Activated naive CD8-positive, alpha-beta T cell treated with anti-CD3 and anti-CD28 coated beads, Interleukin-2, amount 50 U/mL, for 16 hours (primary cell): ENCODE data around the gene ARHGAP33.
A peak's percentile ranks its signal among the peaks of the same experiment; 100 is the strongest.
"Not testable (repeated sequence)": the region's sequence is repeated elsewhere in the genome, so short reads cannot be mapped to it uniquely, and the experiment has no call there.

Experiments used
- DNase-seq: peaks from one replicate; pipeline ENCODE4 v3.0.0-alpha.2; 2020; ENCODE audit warnings: low read depth, low spot score

ARHGAP33 gene

DNA sequence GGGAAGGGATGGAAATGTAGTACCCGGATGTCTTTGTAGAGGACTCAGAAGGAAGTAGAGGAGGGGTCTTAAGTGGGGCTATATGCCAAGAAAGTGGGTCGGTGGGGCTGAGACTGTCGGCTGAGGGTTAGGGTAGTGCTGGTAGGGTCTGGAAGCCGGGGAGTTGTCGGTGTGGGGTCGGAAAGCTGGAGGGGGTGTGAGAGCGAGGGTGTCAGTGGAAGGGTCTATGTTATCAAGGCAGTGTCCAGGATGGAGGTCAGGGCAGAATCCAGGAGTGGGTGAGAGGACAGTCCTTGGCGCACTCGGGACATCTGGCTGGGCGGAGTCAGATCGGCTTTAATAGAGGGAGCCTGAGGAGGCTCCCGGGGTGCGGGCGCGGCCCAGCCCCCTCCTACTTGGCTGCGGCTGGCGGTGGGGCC lies 20.2 kb upstream of the ARHGAP33 start:
- no peak for DNase-seq

DNA sequence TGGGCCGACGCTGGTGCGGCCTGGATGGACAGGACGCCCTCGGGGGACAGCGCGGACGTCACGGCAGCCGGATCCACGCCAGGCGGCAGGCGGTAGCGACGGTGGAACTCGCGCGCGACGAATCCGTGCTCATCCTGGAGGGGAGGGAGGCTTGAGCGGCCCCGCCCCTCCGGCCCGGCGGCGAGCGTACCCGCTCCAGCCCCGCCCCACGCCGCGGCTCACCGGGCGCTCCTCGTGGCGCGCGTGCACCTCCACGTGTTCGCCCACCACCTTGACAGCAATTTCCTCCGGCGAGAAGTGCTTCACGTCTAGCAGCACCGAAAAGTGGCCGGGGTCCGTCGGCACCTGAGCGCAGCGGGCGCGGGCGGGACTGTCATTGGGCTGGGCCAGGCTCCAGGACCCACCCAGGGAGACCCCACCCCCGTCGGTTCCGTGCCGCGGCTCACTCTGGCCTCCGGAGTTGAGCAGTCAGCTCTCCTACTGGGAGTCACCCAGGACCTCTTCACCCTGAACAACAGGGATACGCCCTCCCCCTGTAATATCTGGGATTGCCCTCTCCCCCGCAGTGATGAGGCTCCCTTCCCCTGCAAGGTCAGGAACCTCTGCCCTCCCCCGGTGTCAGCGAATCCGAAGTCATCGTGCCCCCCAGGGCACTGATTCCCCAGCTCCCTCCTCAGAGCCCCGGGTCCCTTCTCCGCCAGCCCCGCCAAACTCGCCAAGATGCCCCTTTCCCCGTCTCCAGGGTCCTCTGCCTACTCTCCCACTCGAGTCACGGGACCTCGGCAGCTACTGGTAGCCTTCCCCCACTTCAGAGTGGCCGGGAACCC lies 19.6 kb upstream of the ARHGAP33 start:
- peak; percentile 35 for DNase-seq

DNA sequence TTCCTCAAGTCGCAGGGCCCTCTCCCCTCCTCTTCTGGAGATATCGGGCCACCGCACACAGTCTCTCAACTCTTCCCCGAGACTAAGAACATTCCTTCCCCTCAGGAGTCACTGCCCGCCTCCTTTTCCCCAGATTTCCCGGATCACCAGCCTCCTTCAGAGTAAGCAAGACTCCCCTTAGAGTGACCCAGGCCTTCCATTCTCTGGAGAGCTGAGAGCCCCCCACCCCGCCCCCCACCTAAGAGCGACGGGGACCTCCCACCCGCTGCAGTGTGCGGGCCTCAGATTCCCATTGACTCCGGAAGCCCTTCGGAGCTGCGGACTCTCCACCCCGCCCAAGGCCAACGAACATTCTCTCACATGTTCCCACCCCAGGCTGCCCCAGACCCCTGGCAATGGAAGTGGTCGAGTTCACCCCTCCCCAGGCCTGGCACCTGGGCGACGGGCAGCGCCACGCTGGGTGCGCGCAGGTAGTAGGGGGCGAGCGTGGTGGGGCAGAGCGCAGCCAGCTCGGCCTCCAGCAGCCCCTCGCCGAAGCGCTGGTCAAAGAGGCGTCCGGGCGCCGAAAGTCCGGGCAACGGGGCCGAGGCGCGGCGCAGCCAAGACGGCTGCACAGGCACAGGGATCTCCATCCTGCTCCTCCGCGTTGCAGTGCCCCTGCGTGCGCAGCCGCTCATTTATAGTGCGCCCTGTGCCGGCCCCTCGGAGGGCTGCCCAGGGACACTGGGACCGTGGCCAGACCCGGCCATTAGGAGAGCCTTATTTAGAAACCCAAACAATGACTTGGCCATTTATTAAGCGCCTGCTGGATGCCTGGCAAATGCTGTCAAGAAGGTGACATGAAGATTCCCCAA lies 18.8 kb upstream of the ARHGAP33 start, which contains the start of gene HSPB6:
Gene HSPB6, minus strand, starts transcription at position 653 of the 854 bp plus-strand sequence. Its CDS starts 21 bp downstream, at position 632.
- DNase-seq, result no peak

DNA sequence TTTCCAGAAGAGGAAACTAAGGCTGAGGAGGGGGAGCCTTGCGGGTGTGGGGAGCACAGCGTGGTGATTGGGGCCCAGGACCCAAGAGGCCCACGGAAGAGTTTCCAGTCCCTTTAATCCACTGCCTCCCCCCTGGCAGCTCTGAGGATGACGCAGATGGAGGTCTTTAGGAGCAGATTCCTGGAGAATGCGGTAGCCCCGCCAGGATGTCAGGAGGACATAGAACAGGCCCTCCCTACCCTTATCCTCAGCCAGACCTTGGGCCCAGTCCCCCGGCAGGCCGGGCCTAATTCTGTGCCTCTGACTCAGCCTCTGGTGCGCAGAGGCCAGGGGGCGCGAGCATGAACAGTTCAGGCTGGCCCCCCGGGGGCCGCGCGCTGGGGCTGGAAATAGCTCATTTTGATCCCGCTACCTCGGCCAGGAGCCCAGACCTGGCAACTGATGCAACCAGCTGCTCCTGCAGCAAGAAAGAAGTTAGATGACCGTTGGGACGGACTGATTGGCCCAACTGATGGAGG lies 18.1 kb upstream of the ARHGAP33 start:
- DNase-seq, result no peak

DNA sequence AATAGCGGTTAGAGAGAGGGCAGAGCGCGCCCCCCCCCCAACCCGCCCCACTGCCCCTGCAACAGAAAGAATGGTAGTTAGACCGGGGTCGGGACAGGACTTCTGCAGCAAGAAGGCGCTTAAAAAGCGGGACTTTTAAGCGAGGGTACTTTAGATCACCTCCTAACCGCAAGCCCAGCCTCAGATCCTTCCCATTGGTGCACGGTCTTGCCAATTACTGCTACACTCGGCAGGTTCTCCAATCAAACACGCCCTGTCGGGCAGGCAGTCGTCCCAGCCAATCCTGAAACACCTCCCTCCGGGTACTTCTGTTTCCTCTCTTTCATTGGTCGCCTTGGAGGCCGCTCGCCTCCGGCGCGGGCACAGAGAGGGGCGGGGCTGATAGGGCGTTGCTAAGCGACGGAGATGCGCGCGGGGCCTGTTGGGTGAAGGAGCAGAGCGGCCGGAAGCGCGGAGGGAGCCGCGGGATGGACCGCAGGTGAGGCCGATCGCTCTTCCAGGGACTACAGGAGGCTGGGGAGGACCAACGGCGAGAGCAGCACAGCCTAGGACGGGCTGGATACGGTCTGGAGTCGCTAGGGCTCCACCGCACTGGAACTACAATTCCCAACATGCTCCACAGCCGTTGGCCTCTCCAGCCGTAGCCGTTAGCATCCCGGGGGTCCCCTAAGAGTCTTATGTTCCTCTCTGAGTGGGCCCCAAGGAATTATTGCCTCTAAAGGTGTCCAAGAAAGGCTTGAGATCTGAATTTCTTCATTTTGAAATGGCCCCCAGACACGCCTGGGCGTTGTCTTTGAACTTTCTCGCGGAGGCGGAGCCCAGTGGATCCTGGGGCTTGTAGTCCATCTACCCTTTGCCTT lies 17.4 kb upstream of the ARHGAP33 start, which contains the start of gene PROSER3:
Gene PROSER3, plus strand, starts transcription at position 428 of the 860 bp plus-strand sequence. Its CDS starts 40 bp downstream, at position 468.
- DNase-seq, result peak; percentile 95

DNA sequence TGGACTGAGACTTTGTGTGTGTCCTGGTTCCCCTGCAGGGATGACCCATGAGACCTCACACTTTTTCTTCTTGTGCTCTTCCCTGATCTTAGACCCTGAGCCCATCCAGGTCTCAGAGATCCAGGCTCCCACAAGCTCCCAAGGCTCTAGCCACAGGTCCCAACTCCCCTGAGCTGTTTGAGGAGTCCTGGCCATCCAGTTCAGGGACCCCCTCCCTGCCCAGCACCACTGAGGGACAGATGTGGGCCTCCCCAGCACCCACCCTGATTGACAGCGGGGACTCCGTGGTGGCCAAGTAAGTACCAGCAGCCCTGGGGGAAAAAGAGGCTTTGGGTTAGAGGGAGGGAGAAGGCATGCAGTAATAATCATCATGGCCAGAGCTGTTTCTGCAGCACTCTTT lies 15.7 kb upstream of the ARHGAP33 start:
- no peak for DNase-seq

DNA sequence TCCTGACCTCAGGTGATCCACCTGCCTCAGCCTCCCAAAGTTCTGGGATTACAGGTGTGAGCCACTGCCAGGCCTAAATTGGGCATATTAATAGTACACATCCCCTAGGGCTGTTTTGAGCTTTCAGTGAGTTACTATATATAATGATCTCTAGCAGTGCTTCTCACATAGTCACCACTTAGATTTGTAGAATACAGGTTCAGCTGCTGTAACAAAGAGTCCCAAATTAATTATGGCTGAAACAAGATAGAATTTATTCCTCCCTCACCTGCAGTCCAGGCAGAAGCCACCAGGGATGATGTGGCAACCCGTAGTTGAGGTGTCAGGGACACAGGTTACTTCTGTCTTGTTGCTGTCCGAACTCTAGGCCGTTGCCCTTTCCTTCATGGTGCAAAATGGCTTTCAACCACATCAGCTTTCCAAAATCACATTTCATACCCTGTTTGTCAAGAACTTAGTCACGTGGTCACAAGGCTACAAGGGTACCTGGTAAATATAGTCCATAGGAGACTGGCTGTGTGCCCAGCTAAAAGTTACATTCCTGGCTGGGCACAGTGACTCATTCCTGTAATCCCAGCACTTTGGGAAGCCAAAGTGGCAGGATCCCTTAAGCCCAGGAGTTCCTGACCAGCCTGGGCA lies 14.5 kb upstream of the ARHGAP33 start:
- DNase-seq, result no peak

DNA sequence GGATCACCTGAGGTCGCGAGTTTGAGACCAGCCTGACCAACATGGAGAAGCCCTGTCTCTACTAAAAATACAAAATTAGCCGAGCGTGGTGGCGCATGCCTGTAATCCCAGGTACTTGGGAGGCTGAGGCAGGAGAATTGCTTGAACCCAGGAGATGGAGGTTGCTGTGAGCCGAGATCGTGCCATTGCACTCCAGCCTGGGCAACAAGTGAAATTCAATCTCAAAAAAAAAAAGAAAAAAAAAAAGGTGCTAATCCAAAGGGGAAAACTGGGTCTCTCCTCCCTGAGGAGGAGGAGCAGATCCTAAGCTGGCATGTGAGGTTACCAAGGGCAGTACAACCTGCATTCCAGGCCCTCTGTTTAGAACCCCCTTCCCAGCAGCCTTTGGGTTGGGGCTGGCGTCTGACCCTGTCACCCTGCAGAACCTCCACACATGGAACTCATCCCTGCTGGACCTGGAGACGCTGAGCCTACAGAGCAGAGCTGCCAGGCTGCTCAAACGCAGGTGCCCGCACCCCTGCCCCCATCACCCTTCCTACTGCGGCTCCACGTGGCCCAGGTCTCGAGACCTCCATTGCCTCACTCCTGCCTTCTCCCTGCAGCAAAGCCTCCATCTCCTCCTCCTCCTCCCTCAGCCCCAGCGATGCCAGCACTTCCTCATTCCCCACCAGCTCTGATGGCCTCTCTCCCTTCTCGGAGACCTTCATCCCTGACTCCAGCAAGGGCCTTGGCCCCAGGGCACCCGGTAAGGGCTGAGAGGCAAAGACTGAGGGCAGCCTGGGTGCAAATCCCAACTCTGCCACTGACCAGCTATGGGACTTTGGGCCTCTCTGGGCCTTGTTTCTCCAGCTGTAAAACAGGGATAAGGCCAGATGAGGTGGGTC lies 10.7 kb upstream of the ARHGAP33 start:
- DNase-seq, result no peak

DNA sequence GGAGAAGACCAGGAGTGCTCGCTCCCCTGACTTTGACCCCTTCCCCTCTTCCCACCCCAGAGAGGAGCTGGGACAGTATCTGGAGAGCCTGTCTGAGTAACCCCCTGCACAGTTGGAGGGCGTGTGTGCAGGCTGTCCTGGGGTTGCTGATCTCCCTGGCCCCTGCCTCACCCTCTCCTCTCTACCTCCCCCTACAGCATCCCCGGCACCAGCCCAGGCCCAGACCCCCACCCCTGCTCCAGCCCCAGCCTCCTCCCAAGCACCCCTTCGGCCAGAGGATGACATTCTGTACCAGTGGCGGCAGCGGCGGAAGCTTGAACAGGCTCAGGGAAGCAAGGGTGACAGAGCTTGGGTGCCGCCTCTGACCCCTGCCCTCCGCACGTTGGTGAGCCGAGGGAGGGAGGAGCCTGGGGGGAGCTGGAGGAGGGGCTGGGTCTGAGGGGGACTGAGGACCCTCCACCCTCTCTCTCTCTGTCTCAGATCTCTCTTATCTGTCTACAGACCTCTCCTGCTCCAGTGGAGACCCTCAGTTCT lies 8.7 kb upstream of the ARHGAP33 start:
- no peak for DNase-seq

DNA sequence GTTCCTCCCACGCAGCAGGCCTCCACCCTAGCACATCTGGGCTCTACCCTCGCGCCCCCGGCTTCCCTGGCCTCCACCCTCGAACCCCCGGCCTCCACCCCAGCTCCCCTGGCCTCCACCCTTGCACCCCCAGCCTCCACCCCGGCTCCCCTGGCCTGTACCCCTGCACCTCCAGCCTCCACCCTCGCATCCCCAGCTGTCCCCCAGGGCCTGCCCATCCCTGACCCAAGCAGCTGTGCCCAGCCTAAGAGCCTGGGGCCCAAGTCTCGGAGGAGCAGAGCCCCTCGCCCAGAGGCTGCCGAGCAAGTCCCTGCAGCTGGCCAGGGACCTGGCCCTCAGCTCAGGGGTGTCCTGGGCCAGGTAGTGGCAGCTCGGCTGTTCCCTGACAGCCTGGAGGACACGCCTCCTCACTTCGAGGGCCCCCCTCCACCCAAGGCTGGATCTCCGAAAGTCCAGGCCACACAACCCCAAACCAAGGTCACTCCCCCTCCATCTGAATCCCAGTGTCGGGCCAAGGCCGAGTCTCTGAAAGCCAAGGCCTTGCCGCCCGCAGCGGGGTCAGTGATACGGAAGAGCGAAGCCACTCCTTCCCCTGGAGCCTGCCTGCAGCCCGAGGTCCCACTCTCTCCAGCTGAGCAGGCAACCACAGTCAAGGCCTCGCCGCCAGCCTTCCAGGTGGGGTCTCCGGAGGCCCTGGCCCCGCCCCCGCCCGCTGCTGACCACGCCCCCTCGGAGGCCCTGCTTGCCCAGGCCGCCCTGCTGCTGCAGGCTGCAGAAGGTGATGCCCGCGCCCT lies 7.9 kb upstream of the ARHGAP33 start:
- no peak for DNase-seq

DNA sequence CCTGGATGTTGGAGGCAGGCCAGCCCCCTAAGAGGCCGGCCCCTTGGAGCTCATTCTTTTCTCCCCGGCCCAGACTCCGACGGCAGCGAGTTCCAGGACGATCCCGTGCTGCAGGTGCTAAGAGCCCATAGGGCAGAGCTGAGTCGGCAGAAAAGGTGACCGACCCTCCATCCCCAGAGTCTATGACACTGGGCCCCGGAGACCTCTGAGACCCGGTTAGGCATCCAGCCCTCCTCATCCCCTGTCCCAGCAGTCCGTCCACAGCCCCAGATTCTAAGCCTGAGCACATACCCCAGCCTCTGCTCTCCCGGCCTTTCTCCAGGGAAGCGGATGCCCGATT lies 7.3 kb upstream of the ARHGAP33 start:
- DNase-seq, result no peak

DNA sequence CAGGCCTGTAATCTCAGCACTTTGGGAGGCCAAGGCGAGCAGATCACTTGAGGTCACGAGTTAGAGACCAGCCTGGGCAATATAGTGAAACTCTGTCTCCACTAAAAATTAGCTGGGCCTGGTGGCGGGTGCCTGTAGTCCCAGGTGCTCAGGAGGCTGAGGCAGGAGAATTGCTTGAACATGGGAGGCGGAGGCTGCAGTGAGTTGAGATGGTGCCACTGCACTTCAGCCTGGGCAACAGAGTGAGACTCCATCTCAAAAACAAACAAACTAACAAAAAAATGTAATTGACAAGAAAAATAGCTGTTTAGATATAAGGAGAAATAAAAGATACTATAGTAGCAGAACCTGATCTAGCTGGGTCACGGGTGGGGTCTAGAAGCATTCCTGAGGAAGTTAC lies 3.0 kb upstream of the ARHGAP33 start:
- not testable (repeated sequence) for DNase-seq

DNA sequence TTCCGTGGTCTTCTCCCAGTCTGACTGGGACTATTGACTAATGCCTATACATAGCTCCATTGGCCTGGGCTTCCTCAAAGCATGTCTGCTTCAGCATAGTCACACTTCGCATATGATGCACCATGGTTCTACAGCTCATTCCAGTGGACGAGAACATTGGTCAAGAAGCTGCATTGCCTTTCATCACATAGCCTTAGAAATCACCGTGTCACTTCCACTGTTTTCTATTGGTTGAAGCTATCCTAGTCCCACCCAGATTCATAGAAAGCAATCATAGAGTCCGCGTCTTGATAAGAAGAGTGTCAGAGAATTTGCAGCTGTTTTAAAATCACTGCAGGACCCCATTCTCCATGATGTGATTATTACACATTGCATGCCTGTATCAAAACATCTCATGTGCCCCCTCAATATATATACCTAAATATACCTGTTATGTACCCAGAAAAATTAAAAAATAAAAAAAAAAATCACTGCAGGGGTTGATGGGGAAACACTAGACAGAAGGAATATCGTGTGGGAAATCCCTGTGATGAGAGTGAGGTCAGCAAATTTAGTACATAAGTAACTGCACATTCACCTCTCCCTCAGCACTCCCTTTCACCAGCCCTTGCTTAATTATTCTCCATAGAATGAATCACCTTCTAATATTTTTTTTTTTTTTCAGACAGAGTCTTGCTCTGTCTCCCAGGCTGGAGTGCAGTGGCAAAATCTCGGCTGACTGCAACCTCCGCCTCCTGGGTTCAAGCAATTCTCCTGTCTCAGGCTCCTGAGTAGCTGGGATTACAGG lies 2.2 kb upstream of the ARHGAP33 start:
- DNase-seq, result no peak

DNA sequence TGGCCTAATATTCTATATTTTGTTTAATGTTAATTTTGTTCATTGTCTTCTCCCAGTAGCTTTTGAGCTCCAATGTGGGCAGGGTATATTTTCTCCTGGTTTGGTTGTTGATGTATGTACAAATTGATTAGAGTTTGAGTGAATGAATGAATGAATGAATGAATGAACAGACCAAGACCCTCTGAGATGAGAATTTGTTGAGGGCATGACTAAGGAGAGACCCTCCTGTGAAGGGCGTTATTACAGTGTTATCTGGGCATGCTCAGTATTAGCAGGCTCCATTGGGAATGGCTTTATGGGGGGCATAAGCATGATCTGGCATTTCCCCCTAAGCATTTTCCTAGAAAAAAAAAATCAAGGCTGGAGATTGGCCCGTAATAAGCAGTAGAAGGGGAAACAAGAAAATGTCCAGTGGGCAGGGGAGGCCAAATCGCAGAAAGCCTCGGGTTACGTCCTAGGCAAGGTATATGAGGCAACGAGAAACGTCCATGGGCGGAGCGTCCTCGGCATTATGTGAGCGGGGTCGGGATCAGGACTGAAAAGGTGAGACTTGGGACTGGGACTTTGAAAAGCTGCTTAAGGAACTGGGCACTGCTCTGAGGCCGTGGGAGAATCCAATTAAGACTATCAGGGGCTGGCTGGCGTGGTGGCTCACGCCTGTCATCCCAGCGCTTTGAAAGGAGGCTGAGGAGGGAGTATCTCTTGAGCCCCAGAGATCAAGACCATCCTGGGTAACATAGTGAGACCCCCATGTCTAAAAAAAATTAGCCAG lies 904 bp upstream of the ARHGAP33 start:
- no peak for DNase-seq

DNA sequence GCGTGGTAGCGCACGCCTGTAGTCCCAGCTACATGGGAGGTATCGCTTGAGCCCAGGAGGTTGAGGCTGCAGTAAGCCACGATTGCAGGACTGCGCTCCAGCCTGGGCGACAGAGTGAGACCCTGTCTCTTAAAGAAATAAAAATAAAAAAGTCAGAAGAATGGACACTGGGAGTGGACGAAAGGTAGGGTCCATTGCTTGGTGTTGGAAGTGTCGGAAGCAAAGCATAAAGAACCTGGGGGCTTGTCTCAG lies 392 bp upstream of the ARHGAP33 start:
- no peak for DNase-seq

DNA sequence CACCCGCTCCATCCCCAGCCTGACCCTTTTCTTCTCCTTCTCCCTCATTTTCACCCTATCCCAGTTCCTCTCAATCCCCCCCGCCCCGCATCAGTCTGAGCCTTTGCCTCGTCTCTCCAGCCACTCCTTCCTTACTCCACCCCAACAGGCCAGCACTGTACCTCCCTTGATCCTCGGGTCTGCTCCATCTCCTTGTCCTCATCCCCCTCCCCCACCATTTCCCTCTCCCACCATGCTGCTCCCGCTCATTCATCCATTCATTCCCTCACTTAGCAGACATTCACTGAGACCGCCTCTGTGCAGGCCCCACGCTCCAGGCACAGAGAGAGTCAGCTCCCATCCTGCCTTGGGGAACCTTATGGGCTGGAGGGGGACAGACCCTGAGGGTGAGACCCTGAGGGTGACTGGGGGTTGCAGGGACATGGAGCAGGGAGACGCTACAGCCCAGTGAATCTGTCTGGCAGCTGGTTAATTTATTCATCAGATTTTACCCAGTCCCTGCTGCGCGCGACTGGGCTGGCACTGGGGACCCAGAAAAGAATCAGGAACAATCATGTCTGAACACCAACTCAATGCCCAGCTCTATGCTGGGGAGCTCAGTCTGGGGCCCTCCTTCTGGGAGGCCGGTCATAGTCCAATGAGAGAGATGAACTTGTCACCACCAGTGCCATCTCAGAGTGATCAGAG lies 881 bp downstream of the ARHGAP33 start:
- no peak for DNase-seq
